Endothelial cell of umbilical vein (primary cell): Measurements from ENCODE around the gene DNMT3B.

ENCODE experiments used
- POLR2A ChIP-seq: IDR thresholded peaks from 2 replicates; pipeline ENCODE4 v1.6.1; 2012; ENCODE audit warnings: low read depth, mild to moderate bottlenecking, control low read depth, low read length
- POLR2AphosphoS5 ChIP-seq: IDR thresholded peaks from 2 replicates; pipeline ENCODE4 v1.6.1; 2012; ENCODE audit warnings: low read depth, mild to moderate bottlenecking, control low read depth, low read length, moderate library complexity; ENCODE audit not compliant: insufficient read depth
- TF ChIP-seq, protein P1 (sequence below): IDR thresholded peaks from 2 replicates; pipeline ENCODE4 v1.6.1; 2011; ENCODE audit not compliant: insufficient read depth, insufficient read length

DNA sequence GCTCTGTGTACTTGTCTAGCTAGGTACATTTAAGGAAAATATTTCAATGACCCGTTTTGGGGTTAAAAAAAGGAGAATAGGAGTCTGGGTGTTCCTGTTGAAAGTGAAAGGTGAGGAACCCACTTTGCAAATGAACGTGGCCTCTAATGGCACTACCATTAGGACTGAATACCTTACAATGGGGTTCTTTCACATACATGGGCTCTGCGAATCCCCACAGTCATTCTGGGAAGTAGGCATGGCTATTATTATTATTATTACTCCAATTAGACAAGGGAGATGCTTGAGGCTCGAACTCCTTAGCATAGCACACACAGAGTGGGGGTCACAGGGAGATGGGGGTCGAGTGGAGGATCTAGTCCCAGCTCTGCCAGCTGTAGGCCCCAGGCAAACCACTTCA lies 6.0 kb upstream of the DNMT3B start:
- TF ChIP-seq POLR2AphosphoS5 (no peak), POLR2A (no peak)
- TF ChIP-seq, protein P1, sequence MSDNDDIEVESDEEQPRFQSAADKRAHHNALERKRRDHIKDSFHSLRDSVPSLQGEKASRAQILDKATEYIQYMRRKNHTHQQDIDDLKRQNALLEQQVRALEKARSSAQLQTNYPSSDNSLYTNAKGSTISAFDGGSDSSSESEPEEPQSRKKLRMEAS, result no peak
